Kidney (tissue), 14 donors: Measurements from ENCODE around the gene C1QTNF1. TPM values are rescaled to one million over a fixed set of nuclear protein-coding genes. Genes with fewer than 3 reads are reported as not detected.
A peak's percentile ranks its signal among the peaks of the same experiment; 100 is the strongest.

Experiments used
- DNase-seq, 5 donors: peaks; one replicate each; pipeline ENCODE4 v3.0.0-alpha.2; 2013 to 2020
- FAIRE-seq: peaks from 2 replicates; lab custom pipeline; 2012; peaks lifted over from hg19 to GRCh38; lab: Jason Lieb, UNC
- H3K27ac ChIP-seq, 2 donors: one replicate each; pipeline ENCODE4 v1.7.0; 2013; ENCODE audit warnings: low read depth in 2 of 2, low read length in 2 of 2, inconsistent platforms in 1 of 2
- H3K27me3 ChIP-seq: one replicate; pipeline ENCODE4 v1.7.1; 2013; ENCODE audit warnings: low read length, inconsistent platforms; ENCODE audit not compliant: control insufficient read depth, insufficient read depth
- H3K36me3 ChIP-seq, 3 donors: one replicate each; pipeline versions ENCODE4 v1.7.0 to v1.7.1; 2013; ENCODE audit warnings: low read length in 3 of 3, control low read depth in 1 of 3, inconsistent platforms in 1 of 3; ENCODE audit not compliant: insufficient read depth in 3 of 3, control insufficient read depth in 2 of 3
- H3K4me1 ChIP-seq, 3 donors: one replicate each; pipeline versions ENCODE4 v1.7.0 to v1.7.1; 2013; ENCODE audit warnings: low read length in 3 of 3, inconsistent platforms in 1 of 3, low read depth in 1 of 3; ENCODE audit not compliant: control insufficient read depth in 2 of 3, insufficient read depth in 2 of 3
- H3K4me3 ChIP-seq, 3 donors: one replicate each; pipeline versions ENCODE4 v1.7.0 to v1.8.1; 2013; ENCODE audit warnings: low read length in 3 of 3, control low read depth in 1 of 3, inconsistent platforms in 1 of 3
- H3K9ac ChIP-seq, 3 donors: one replicate each; pipeline versions ENCODE4 v1.7.0 to v1.7.1; 2013; ENCODE audit warnings: low read length in 3 of 3, control low read depth in 1 of 3, inconsistent platforms in 1 of 3
- H3K9me3 ChIP-seq, 3 donors: one replicate each; pipeline versions ENCODE4 v1.7.0 to v1.7.1; 2013; ENCODE audit warnings: low read length in 3 of 3, control low read depth in 1 of 3, inconsistent platforms in 1 of 3; ENCODE audit not compliant: control insufficient read depth in 2 of 3, insufficient read depth in 1 of 3
- intact Hi-C: fragments of 100-400 bp; cut with DNase I; formaldehyde crosslinking; loops from one replicate; pipeline ENCODE4 v1.11.1; 2022
- polyA plus RNA-seq: library from polyadenylated mRNA; stranded (reverse); fragments of 350-450 nt; fragmentation: Illumina TruSeq; extraction: RNeasy Lipid Tissue Mini Kit (QIAGEN cat#74804); gene quantifications from one replicate; pipeline ENCODE4 v1.2.3, GENCODE V29; 2014; ENCODE audit warnings: low read depth, low replicate concordance; ENCODE audit not compliant: insufficient read depth
- total RNA-seq: library from RNA; stranded (reverse); fragmentation: NEBNext Ultra II Directional; extraction: Animal tissue kit (Norgen Biotek cat#: 25700); gene quantifications from one replicate; pipeline ENCODE4 v1.2.1, GENCODE V29; 2021
- TF ChIP-seq, protein P1 (sequence below): IDR thresholded peaks from 3 replicates; pipeline ENCODE4 v1.5.1; 2012; ENCODE audit warnings: mild to moderate bottlenecking, moderate library complexity, borderline replicate concordance; ENCODE audit not compliant: insufficient read depth; ENCODE audit errors: extremely low read depth
- donor health status: control.
- donor health status: control.
- donor health status: control.
- donor health status: control.
- donor health status: control.
- donor health status: DM: yes; HTN: yes; CAD: no.
- donor health status: Normal renal cell carcinoma (clear cell type).

C1QTNF1 gene
- total and polyA plus RNA-seq, 2 donors from 2014 or later, result 18.0 to 65.2 TPM

DNA sequence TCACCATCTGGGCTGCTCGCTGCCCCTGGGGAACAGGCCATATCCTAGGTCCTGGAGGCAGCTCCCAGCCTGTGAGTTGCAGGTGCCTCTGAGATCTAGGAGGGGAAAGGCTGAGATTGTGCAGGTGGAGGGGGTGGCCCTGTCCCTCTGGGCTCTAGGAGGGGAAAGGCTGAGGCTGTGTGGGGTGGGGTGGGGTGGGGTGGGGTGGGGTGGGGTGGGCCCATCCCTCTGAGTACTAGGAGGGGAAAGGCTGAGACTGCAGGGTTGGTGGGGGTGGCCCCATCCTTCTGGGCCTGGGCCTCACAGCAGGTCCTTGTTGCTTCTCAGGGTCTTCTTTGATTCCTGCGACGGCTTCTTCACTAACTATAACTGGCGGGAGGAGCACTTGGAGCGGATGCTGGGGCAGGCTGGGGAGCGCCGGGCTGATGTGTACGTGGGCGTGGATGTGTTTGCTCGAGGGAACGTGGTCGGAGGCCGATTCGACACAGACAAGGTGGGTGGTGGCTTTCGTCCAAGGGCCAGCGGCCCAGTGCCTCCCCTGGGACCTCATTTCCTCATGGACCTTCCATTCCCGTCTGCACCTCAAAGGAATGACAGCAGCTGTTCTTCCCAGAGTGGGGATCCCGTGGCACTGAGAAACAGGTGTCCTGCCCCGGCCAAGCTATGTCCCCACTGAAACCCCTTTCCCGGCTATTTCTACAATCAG is 57.8 kb downstream of the C1QTNF1 start:
- no peak overlapping the region for H3K27ac ChIP-seq
- H3K9ac ChIP-seq, result no peak overlapping the region
- no peaks in the 10 kb centered on the region for H3K9me3 ChIP-seq
- FAIRE-seq (no peak), DNase-seq (peak in 1 of 5 donors; percentile 66)
- peaks cover 0 to 17% (median 16%) of the 10 kb centered on the region in 3 donors for H3K36me3 ChIP-seq
- H3K4me1 ChIP-seq, result peaks cover 0 to 4% (median 0%) of the 10 kb centered on the region in 3 donors
- H3K27me3 ChIP-seq, result no peaks in the 10 kb centered on the region
- H3K4me3 ChIP-seq, result no peak overlapping the region
- intact Hi-C loops, result loop anchor here (5.0 kb wide), 1 partner anchor 34 kb away; no protein-coding TSS in a partner anchor
- TF ChIP-seq, protein P1, sequence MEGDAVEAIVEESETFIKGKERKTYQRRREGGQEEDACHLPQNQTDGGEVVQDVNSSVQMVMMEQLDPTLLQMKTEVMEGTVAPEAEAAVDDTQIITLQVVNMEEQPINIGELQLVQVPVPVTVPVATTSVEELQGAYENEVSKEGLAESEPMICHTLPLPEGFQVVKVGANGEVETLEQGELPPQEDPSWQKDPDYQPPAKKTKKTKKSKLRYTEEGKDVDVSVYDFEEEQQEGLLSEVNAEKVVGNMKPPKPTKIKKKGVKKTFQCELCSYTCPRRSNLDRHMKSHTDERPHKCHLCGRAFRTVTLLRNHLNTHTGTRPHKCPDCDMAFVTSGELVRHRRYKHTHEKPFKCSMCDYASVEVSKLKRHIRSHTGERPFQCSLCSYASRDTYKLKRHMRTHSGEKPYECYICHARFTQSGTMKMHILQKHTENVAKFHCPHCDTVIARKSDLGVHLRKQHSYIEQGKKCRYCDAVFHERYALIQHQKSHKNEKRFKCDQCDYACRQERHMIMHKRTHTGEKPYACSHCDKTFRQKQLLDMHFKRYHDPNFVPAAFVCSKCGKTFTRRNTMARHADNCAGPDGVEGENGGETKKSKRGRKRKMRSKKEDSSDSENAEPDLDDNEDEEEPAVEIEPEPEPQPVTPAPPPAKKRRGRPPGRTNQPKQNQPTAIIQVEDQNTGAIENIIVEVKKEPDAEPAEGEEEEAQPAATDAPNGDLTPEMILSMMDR, result no peak

DNA sequence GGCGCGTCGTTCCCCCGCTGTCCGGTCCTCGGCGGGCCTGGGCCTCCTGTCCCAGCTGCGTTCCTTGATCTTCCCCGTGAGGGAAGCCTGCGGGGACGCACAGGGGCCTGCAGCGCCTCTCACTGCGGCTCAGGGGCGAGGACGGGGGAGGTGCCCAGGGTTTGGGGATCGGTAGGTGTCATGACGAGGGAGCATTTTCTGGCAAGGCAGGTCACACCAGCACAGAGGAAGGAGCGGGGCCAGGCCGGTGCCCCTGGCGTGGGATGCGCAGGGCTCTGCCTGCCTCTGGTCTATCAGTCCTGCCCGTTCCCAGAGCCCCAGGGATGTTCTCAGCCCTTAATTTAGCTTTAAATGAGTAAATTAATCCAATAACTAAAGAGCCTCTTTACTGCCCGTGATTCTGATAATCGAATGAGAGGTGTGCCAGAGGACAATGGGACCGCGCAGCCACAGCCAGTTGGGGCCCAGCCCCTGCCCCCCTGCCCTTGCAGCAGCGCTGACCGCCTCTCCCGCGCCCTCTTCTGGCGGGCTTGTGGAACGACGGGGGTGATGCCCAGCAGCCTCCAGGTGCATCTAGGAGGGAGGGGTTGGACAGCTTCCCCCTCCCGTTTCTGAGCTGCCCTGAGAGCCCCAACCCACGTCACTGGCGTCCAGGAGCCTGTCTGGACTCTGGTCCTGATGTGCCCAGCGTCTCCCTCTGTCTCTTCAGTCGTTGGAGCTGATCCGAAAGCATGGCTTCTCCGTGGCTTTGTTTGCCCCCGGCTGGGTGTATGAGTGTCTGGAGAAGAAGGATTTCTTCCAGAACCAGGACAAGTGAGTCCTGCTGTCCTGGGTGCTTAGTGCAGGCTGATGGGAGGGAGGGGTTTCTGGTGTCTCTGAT is 58.6 kb downstream of the C1QTNF1 start:
- DNase-seq (peak in 2 of 5 donors; percentile 58 to 80), FAIRE-seq (no peak)
- H3K4me3 ChIP-seq, result no peak overlapping the region
- H3K27ac ChIP-seq, result no peak overlapping the region
- H3K36me3 ChIP-seq, result peaks cover 0 to 17% (median 16%) of the 10 kb centered on the region in 3 donors
- H3K4me1 ChIP-seq, result peaks cover 0 to 4% (median 0%) of the 10 kb centered on the region in 3 donors
- H3K27me3 ChIP-seq, result no peaks in the 10 kb centered on the region
- no peak overlapping the region for H3K9ac ChIP-seq
- intact Hi-C loops, result loop anchor here (5.0 kb wide), 1 partner anchor 35 kb away; no protein-coding TSS in a partner anchor
- TF ChIP-seq, protein P1, result peak; percentile 35
- no peaks in the 10 kb centered on the region for H3K9me3 ChIP-seq

DNA sequence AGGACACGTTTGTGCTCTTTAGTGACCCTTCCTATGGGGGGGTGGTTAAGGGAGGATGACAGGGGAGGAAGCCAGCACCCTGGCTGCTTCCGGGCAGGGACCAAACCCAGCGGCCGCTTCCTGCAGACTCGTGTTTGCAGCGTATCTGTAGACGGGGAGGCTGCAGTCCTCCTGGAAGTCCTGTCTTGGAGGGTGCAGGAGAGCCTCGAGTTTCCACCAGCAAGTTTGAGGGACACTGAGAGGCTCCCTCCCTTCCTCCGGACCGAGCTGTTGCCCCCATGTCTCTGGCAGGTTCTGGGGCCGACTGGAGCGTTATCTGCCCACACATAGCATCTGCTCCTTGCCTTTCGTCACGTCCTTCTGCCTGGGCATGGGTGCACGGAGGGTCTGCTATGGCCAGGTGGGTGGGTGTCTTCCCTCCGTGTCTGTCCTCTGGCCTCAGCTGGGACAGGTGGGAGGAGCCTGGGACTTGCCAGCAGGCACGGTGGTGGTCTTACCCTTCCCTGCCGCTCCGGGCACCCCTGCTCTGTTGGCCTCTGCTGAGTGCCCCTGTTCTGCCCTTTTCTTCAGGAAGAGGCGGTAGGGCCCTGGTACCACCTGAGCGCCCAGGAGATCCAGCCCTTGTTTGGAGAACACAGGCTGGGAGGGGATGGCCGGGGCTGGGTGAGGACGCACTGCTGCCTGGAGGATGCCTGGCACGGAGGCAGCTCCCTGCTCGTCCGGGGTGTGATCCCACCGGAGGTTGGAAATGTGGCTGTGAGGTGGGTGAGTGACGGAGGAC is 59.4 kb downstream of the C1QTNF1 start:
- H3K9me3 ChIP-seq, result no peaks in the 10 kb centered on the region

More for the DNA sequence above, 59.4 kb downstream of the C1QTNF1 start:
- no peaks in the 10 kb centered on the region for H3K27me3 ChIP-seq
- no peak for FAIRE-seq
- peak in 2 of 5 donors; percentile 8 to 56 for DNase-seq
- peaks cover 0 to 4% (median 0%) of the 10 kb centered on the region in 3 donors for H3K4me1 ChIP-seq
- H3K4me3 ChIP-seq, result no peak overlapping the region
- intact Hi-C loops, result loop anchor here (5.0 kb wide), 1 partner anchor 36 kb away; no protein-coding TSS in a partner anchor
- H3K36me3 ChIP-seq, result peaks cover 0 to 17% (median 16%) of the 10 kb centered on the region in 3 donors
- TF ChIP-seq, protein P1, result no peak
- no peak overlapping the region for H3K27ac ChIP-seq
- H3K9ac ChIP-seq, result no peak overlapping the region
